Measurements from ENCODE around the gene TAGLN3. TPM values are rescaled to one million over a fixed set of nuclear protein-coding genes. Genes with fewer than 3 reads are reported as not detected.

Gene TAGLN3
- total RNA-seq, 1 donor from 2014 or later: 0.60 TPM

GRCh38 chr3:112000966-112001365 is 2.2 kb downstream of the TAGLN3 start:
- H3K36me3 Mint-ChIP-seq: no peaks in the 10 kb centered on the region
- H3K9me3 Mint-ChIP-seq: no peaks in the 10 kb centered on the region
- peaks cover 26% of the 10 kb centered on the region for H3K27me3 Mint-ChIP-seq (ENCODE audit: low read depth)
- no peak overlapping the region for H3K27ac Mint-ChIP-seq
- TF ChIP-seq CTCF (IDR thresholded peaks at IDR 0.05; ENCODE audit: unreplicated experiment): no peak
- DNase-seq (ENCODE audit: low spot score in 2 of 2, unreplicated experiment in 2 of 2): no peak
- H3K4me1 Mint-ChIP-seq: peaks cover 20% of the 10 kb centered on the region
- H3K4me3 Mint-ChIP-seq: no peak overlapping the region

GRCh38 chr3:112001526-112001925 is 2.8 kb downstream of the TAGLN3 start:
- Mint-ChIP-seq H3K36me3 (no peaks in the 10 kb centered on the region), H3K27ac (no peak overlapping the region), H3K4me1 (peaks cover 20% of the 10 kb centered on the region), H3K9me3 (no peaks in the 10 kb centered on the region), H3K27me3 (ENCODE audit: low read depth) (peaks cover 26% of the 10 kb centered on the region), H3K4me3 (no peak overlapping the region)
- TF ChIP-seq CTCF (IDR thresholded peaks at IDR 0.05; ENCODE audit: unreplicated experiment): no peak
- no peak for DNase-seq (ENCODE audit: low spot score in 2 of 2, unreplicated experiment in 2 of 2)

- no peak for TF ChIP-seq CTCF (IDR thresholded peaks at IDR 0.05; ENCODE audit: unreplicated experiment)
- DNase-seq (ENCODE audit: low spot score in 2 of 2, unreplicated experiment in 2 of 2): no peak
- H3K4me1 Mint-ChIP-seq: peaks cover 22% of the 10 kb centered on the region
- H3K4me3 Mint-ChIP-seq: no peak overlapping the region
- no peaks in the 10 kb centered on the region for H3K36me3 Mint-ChIP-seq
- H3K9me3 Mint-ChIP-seq: no peaks in the 10 kb centered on the region
- H3K27ac Mint-ChIP-seq: no peak overlapping the region
- H3K27me3 Mint-ChIP-seq (ENCODE audit: low read depth): peaks cover 25% of the 10 kb centered on the region
Observed at GRCh38 chr3:112002096-112002971, 3.6 kb downstream of the TAGLN3 start.

GRCh38 chr3:112003321-112004080 is 4.8 kb downstream of the TAGLN3 start:
- Mint-ChIP-seq H3K27ac (no peak overlapping the region), H3K27me3 (ENCODE audit: low read depth) (peaks cover 21% of the 10 kb centered on the region), H3K36me3 (no peaks in the 10 kb centered on the region), H3K9me3 (no peaks in the 10 kb centered on the region), H3K4me1 (peaks cover 28% of the 10 kb centered on the region), H3K4me3 (no peak overlapping the region)
- DNase-seq (ENCODE audit: low spot score in 2 of 2, unreplicated experiment in 2 of 2): no peak
- no peak for TF ChIP-seq CTCF (IDR thresholded peaks at IDR 0.05; ENCODE audit: unreplicated experiment)

GRCh38 chr3:112004187-112004586 is 5.5 kb downstream of the TAGLN3 start:
- H3K9me3 Mint-ChIP-seq: no peaks in the 10 kb centered on the region
- peaks cover 15% of the 10 kb centered on the region for H3K27me3 Mint-ChIP-seq (ENCODE audit: low read depth)
- H3K4me3 Mint-ChIP-seq: no peak overlapping the region
- no peak for DNase-seq (ENCODE audit: low spot score in 2 of 2, unreplicated experiment in 2 of 2)
- peaks cover 25% of the 10 kb centered on the region for H3K4me1 Mint-ChIP-seq
- no peaks in the 10 kb centered on the region for H3K36me3 Mint-ChIP-seq
- H3K27ac Mint-ChIP-seq: no peak overlapping the region
- no peak for TF ChIP-seq CTCF (IDR thresholded peaks at IDR 0.05; ENCODE audit: unreplicated experiment)

All from mesothelial cell of epicardium (in vitro differentiated cells).